Tibial nerve (tissue), 4 donors: Measurements from ENCODE around the gene WDR91.

Experiments
- CTCF ChIP-seq, 5 experiments: fragments of 200-600 bp in 3 of 5; fragments of 450-650 bp in 2 of 5; sonication (generic) in 3 of 5; IDR thresholded peaks; one replicate each; pipeline ENCODE4 v1.5.1; 2016 to 2019; ENCODE audit warnings: antibody characterized with exemption in 5 of 5, mild to moderate bottlenecking in 3 of 5, moderate library complexity in 2 of 5
- EP300 ChIP-seq, 2 donors: sonication (generic); formaldehyde crosslinking; IDR thresholded peaks; one replicate each; pipeline ENCODE4 v1.6.1; 2017; ENCODE audit warnings: antibody characterized with exemption in 2 of 2, mild to moderate bottlenecking in 1 of 2
- POLR2A ChIP-seq, 2 donors: fragments of 450-650 bp; IDR thresholded peaks; one replicate each; pipeline ENCODE4 v1.6.1; 2017; ENCODE audit warnings: antibody characterized with exemption in 2 of 2, mild to moderate bottlenecking in 2 of 2, moderate library complexity in 2 of 2

DNA sequence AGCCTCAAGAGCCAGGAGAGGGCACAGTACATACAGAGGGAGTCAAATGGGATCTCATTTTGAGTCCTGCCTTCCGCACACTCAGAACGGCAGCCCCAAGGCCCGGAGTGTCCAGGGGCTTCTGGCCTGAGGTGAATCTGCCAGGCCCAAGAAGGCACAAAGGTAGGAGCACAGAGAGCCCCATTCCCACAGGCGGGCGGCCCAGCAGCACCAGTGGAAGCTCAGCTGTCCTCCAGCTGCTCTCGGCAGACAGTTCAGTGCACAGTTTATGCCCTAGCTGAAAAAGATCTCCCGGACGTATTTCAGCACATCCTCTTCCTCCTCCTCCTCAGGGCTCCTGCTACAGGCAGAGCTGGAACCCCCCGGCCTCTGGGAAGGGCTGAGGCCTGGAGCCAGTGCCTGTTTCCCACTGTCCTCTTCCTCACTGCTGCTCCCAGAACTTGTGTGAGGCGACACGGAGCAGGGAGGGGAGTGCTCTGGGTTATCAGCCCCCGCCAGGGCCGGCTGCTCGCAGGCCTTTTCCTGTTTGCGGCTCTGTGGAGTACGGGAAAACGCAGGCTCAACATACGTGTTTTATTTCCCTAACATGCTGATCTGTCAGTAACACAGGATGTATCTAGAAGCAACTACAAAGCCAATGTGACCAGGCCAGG, 44.9 kb downstream of the WDR91 start:
- no peak for TF ChIP-seq POLR2A (IDR thresholded peaks at IDR 0.05)
- TF ChIP-seq CTCF (IDR thresholded peaks at IDR 0.05), result no peak
- no peak for TF ChIP-seq EP300 (IDR thresholded peaks at IDR 0.05)
